ENCODE data around the gene PLXNA3.

The PLXNA3 gene

DNA sequence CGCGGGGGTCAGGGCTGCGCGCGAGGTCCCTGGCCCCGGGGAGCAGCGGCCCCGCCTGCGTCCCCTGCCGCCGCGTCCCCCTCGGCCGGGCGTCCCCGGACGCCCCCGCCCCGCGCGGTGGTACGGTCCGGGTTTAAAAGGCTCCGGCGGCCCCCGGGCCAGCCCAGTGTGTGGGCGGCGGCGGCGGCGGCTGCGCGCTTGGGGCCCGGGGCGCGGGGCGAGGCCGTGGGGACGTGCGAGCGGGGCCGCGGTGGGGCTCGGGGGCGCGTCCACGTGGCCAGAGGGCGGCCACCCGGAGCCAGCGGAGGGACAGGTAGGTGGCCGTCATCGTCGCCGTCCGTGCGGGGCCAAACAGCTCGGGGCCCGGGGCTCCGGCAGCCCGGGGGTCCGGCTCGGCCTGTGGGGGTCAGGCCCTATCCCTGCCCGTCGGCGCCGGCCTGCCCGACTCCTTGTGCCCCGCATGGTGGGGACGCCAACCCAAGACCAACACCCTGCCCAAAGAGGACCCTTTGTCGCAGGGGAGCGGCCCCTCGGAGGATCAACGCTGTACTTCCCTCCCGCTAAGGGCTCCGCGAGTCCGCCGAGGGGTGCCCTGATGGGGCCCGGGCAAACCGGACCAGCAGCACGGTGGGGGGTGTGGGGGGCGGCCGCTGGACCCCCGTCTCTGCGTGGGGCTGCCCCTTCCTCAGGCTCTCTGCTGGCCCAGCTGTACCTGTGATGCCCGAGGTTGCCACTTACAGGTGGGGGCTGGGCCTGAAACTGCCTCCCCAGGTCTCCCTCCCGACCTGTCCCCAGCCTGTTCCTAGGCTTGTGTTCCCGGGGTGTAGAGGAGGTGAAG, at the start of gene PLXNA3:
TSS of gene PLXNA3 (plus strand) at position 166 of the 838 bp plus-strand sequence. CDS start 1,903 bp downstream, outside the sequence.
- Histone ChIP-seq H3K9me2 (replicated peaks; ENCODE audit: insufficient read depth, low read length) (no peaks in the 10 kb centered on the region), H4K20me1 (ENCODE audit: insufficient read depth, low read length) (no peaks in the 10 kb centered on the region), H3K9me3 (replicated peaks; ENCODE audit: insufficient read depth, low read length) (no peaks in the 10 kb centered on the region), H3K9ac (ENCODE audit: low read length) (peak within 1 kb of the TSS; percentile 40; the same call in 1 of the 2 replicates), H3K4me2 (ENCODE audit: low read depth, low read length) (peak within 1 kb of the TSS; percentile 72), H3K79me2 (ENCODE audit: low read length) (peaks cover 5% of the 10 kb centered on the region; the same call in 1 of the 2 replicates), H3K27me3 (replicated peaks; ENCODE audit: insufficient read depth, low read length) (no peaks in the 10 kb centered on the region), H2AFZ (ENCODE audit: low read length) (peak within 1 kb of the TSS; percentile 48; the same call in 1 of the 2 replicates), H3F3A (ENCODE audit: insufficient read depth, low read length) (no peaks in the 10 kb centered on the region), H3K36me3 (replicated peaks; ENCODE audit: insufficient read depth, low read length) (no peaks in the 10 kb centered on the region), H3K4me1 (ENCODE audit: low read length) (no peaks in the 10 kb centered on the region), H3K4me3 (ENCODE audit: low read length) (peak within 1 kb of the TSS; percentile 66), H3K27ac (ENCODE audit: low read length) (no peak within 1 kb of the TSS)
- TF ChIP-seq, protein P1, sequence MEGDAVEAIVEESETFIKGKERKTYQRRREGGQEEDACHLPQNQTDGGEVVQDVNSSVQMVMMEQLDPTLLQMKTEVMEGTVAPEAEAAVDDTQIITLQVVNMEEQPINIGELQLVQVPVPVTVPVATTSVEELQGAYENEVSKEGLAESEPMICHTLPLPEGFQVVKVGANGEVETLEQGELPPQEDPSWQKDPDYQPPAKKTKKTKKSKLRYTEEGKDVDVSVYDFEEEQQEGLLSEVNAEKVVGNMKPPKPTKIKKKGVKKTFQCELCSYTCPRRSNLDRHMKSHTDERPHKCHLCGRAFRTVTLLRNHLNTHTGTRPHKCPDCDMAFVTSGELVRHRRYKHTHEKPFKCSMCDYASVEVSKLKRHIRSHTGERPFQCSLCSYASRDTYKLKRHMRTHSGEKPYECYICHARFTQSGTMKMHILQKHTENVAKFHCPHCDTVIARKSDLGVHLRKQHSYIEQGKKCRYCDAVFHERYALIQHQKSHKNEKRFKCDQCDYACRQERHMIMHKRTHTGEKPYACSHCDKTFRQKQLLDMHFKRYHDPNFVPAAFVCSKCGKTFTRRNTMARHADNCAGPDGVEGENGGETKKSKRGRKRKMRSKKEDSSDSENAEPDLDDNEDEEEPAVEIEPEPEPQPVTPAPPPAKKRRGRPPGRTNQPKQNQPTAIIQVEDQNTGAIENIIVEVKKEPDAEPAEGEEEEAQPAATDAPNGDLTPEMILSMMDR (IDR thresholded peaks at IDR 0.05; ENCODE audit: low read length): no peak
- TF ChIP-seq EZH2phosphoT487 (IDR thresholded peaks at IDR 0.05; ENCODE audit: low read length): no peak
- no peak for TF ChIP-seq EZH2 (optimal IDR thresholded peaks at IDR 0.05; ENCODE audit: low read depth, low read length)
- peak; percentile 39 for DNase-seq

DNA sequence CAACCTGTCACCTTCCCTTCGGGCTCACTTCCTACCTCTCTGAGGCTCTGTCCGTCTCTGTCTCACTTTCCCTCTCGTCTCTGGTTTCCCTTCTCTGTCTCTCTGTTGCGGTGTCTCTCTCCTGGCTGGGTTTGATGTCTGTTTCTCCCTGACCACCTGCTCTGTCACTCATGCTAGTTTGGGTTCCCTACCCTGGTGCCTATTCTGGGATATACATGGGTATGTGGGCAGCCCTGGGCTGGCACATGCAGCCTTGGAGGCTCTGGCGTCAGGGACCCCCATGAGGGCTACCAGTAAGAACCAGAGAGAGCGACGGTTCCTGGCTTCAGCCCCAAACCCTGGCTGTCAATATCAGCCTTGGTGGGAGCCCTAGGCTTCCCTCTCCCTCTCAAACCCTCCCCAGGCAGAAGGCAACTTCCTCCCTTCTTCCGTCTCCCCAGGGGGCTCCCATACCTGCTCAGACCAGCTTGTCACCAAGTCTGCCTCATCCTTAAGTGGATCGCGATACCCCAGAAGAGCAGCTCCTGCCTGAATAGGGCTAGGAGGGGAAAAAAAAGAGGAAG, 49.3 kb upstream of the PLXNA3 start:
- peak overlapping the region; percentile 86 for H3K4me2 ChIP-seq (ENCODE audit: low read depth, low read length)
- DNase-seq: peak; percentile 6
- H3K27me3 ChIP-seq (replicated peaks; ENCODE audit: insufficient read depth, low read length): no peaks in the 10 kb centered on the region
- H3K9me3 ChIP-seq (replicated peaks; ENCODE audit: insufficient read depth, low read length): no peaks in the 10 kb centered on the region
- H3K9ac ChIP-seq (ENCODE audit: low read length): peak overlapping the region; percentile 38
- H3K27ac ChIP-seq (ENCODE audit: low read length): peak overlapping the region; percentile 26; the same call in 1 of the 2 replicates
- H3F3A ChIP-seq (ENCODE audit: insufficient read depth, low read length): peaks cover 10% of the 10 kb centered on the region; the same call in 1 of the 2 replicates
- peaks cover 12% of the 10 kb centered on the region; the same call in 1 of the 2 replicates for H3K79me2 ChIP-seq (ENCODE audit: low read length)
- H3K4me3 ChIP-seq (ENCODE audit: low read length): peak overlapping the region; percentile 54
- H3K36me3 ChIP-seq (replicated peaks; ENCODE audit: insufficient read depth, low read length): no peaks in the 10 kb centered on the region
- H2AFZ ChIP-seq (ENCODE audit: low read length): no peak overlapping the region; the same call in 1 of the 2 replicates
- H4K20me1 ChIP-seq (ENCODE audit: insufficient read depth, low read length): no peaks in the 10 kb centered on the region
- H3K9me2 ChIP-seq (replicated peaks; ENCODE audit: insufficient read depth, low read length): no peaks in the 10 kb centered on the region
- H3K4me1 ChIP-seq (ENCODE audit: low read length): peaks cover 6% of the 10 kb centered on the region; the same call in 1 of the 2 replicates
- TF ChIP-seq EZH2phosphoT487 (IDR thresholded peaks at IDR 0.05; ENCODE audit: low read length) (no peak), EZH2 (optimal IDR thresholded peaks at IDR 0.05; ENCODE audit: low read depth, low read length) (no peak)
- TF ChIP-seq, protein P1 (IDR thresholded peaks at IDR 0.05; ENCODE audit: low read length): no peak

DNA sequence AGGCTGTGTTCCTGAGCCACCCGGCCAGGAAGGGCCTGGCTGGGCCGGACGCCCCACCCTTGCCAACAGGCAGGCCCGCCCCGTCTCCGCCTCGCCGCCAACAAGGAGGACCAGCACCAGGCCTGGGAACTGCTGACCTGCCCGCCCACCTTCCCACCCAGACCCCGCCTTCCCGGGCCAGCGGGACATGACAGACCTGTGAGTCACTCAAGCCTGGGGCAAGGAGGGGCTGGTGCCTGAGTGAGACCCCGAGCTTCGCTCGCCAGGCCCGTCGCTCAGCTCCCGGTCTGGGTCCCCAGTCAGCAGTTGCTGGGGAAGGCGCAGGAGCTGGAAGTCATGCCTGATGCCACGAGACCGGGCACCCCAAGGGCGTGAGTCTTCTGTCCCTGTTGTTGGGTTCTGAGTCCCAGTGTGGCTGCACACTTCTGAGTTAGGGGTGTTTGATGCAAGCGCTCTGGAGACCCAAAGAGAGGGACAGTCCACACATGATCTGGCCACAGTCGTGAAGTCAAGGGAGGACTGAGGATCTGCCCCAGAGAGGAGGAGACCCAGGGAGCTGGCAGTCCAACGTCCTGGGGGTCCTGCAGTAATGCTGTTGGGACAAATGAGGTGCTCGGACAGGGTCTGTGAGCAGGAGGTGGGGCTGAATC, 48.7 kb upstream of the PLXNA3 start, which contains the start of gene DNASE1L1:
TSS of gene DNASE1L1 (minus strand) at position 33 of the 650 bp plus-strand sequence. CDS start 3,686 bp downstream, outside the sequence.
- peak; percentile 69 for DNase-seq
- H3K79me2 ChIP-seq (ENCODE audit: low read length): peaks cover 12% of the 10 kb centered on the region; the same call in 1 of the 2 replicates

More for the DNA sequence above, 48.7 kb upstream of the PLXNA3 start, which contains the start of gene DNASE1L1:
- H3K4me1 ChIP-seq (ENCODE audit: low read length): peaks cover 6% of the 10 kb centered on the region; the same call in 1 of the 2 replicates
- peak within 1 kb of the TSS; percentile 86 for H3K4me2 ChIP-seq (ENCODE audit: low read depth, low read length)
- peak within 1 kb of the TSS; percentile 42; the same call in 1 of the 2 replicates for H2AFZ ChIP-seq (ENCODE audit: low read length)
- peak within 1 kb of the TSS; percentile 26; the same call in 1 of the 2 replicates for H3K27ac ChIP-seq (ENCODE audit: low read length)
- H3K9ac ChIP-seq (ENCODE audit: low read length): peak within 1 kb of the TSS; percentile 38
- H3K4me3 ChIP-seq (ENCODE audit: low read length): peak within 1 kb of the TSS; percentile 54
- H3K36me3 ChIP-seq (replicated peaks; ENCODE audit: insufficient read depth, low read length): no peaks in the 10 kb centered on the region
- H3K9me2 ChIP-seq (replicated peaks; ENCODE audit: insufficient read depth, low read length): no peaks in the 10 kb centered on the region
- no peak for TF ChIP-seq EZH2phosphoT487 (IDR thresholded peaks at IDR 0.05; ENCODE audit: low read length)
- TF ChIP-seq, protein P1 (IDR thresholded peaks at IDR 0.05; ENCODE audit: low read length): no peak
- no peak for TF ChIP-seq EZH2 (optimal IDR thresholded peaks at IDR 0.05; ENCODE audit: low read depth, low read length)
- H3K9me3 ChIP-seq (replicated peaks; ENCODE audit: insufficient read depth, low read length): no peaks in the 10 kb centered on the region
- H3F3A ChIP-seq (ENCODE audit: insufficient read depth, low read length): peaks cover 10% of the 10 kb centered on the region; the same call in 1 of the 2 replicates
- no peaks in the 10 kb centered on the region for H4K20me1 ChIP-seq (ENCODE audit: insufficient read depth, low read length)
- H3K27me3 ChIP-seq (replicated peaks; ENCODE audit: insufficient read depth, low read length): no peaks in the 10 kb centered on the region
